ENCODE measurements around the gene SMC3. TPM values are rescaled to one million over a fixed set of nuclear protein-coding genes. Genes with fewer than 3 reads are reported as not detected.
"Not testable (repeated sequence)": the region's sequence is repeated elsewhere in the genome, so short reads cannot be mapped to it uniquely, and the experiment has no call there.

The SMC3 gene
- total RNA-seq, 1 donor from 2014 or later: 94.6 TPM

DNA sequence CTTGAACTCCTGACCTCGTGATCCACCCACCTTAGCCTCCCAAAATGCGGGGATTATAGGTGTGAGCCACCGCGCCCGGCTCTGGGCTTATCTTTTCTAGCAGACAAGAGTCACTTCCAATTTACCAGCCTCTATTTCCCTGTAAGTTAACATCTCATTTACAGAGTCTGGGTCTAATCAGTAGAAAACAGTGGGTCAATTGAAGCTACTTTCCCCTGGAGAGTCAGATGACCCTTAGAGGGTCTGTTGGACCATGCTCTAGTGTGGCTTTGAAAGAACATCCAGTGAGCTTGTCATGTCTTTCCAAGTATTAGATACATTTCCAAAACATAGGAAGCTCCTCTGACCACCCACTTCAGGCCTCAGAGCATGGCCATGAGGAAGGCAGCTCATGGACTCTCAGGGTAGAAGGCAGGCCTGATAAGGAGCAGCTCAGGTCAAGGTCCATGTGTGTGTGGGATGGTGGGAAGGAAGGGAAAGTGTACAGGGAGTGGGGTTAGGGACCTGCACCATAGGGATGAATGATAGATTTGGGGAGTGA is 49.1 kb downstream of the SMC3 start:
- no peaks in the 10 kb centered on the region for H3K36me3 Mint-ChIP-seq (ENCODE audit: insufficient read depth)
- no peaks in the 10 kb centered on the region for H3K9me3 Mint-ChIP-seq (ENCODE audit: low read depth)
- H3K4me3 Mint-ChIP-seq (ENCODE audit: low read depth): no peak overlapping the region
- no peak for DNase-seq (ENCODE audit: low spot score, unreplicated experiment)
- TF ChIP-seq CTCF (IDR thresholded peaks at IDR 0.05; ENCODE audit: unreplicated experiment): no peak
- no peak overlapping the region for H3K27ac Mint-ChIP-seq
- peaks cover 6% of the 10 kb centered on the region for H3K4me1 Mint-ChIP-seq (ENCODE audit: low read depth)
- no peaks in the 10 kb centered on the region for H3K27me3 Mint-ChIP-seq

GRCh38 chr10:110617425-110618229 is 50.1 kb downstream of the SMC3 start:
- Mint-ChIP-seq H3K4me3 (ENCODE audit: low read depth) (no peak overlapping the region), H3K27ac (no peak overlapping the region), H3K9me3 (ENCODE audit: low read depth) (no peaks in the 10 kb centered on the region), H3K4me1 (ENCODE audit: low read depth) (peaks cover 6% of the 10 kb centered on the region), H3K36me3 (ENCODE audit: insufficient read depth) (no peaks in the 10 kb centered on the region), H3K27me3 (no peaks in the 10 kb centered on the region)
- no peak for TF ChIP-seq CTCF (IDR thresholded peaks at IDR 0.05; ENCODE audit: unreplicated experiment)
- no peak for DNase-seq (ENCODE audit: low spot score, unreplicated experiment)

DNA sequence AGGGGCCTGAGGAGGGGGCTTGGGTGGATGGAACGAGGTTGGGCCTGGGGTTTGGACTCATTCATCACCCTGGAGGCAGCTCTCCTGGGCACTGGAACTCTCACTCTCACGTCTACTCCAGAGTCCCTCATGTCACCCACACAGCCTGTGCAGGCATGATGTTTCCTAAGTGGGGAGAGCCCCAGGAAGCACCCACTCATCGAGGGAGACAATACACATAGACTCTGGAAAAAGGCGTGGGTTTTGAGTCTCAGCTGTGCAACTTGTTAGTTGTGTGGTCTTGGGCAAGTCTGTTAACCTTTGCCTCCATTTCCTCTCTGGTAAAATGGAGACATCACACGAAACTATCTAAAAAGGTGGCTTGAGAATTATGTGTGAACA is 50.7 kb downstream of the SMC3 start:
- no peaks in the 10 kb centered on the region for H3K9me3 Mint-ChIP-seq (ENCODE audit: low read depth)
- H3K27ac Mint-ChIP-seq: no peak overlapping the region
- H3K4me3 Mint-ChIP-seq (ENCODE audit: low read depth): no peak overlapping the region
- DNase-seq (ENCODE audit: low spot score, unreplicated experiment): no peak
- peaks cover 6% of the 10 kb centered on the region for H3K4me1 Mint-ChIP-seq (ENCODE audit: low read depth)
- H3K27me3 Mint-ChIP-seq: no peaks in the 10 kb centered on the region
- no peaks in the 10 kb centered on the region for H3K36me3 Mint-ChIP-seq (ENCODE audit: insufficient read depth)
- TF ChIP-seq CTCF (IDR thresholded peaks at IDR 0.05; ENCODE audit: unreplicated experiment): no peak

- Mint-ChIP-seq H3K4me3 (ENCODE audit: low read depth) (no peak overlapping the region), H3K27me3 (no peaks in the 10 kb centered on the region), H3K27ac (no peak overlapping the region), H3K36me3 (ENCODE audit: insufficient read depth) (no peaks in the 10 kb centered on the region), H3K9me3 (ENCODE audit: low read depth) (no peaks in the 10 kb centered on the region), H3K4me1 (ENCODE audit: low read depth) (peaks cover 4% of the 10 kb centered on the region)
- TF ChIP-seq CTCF (IDR thresholded peaks at IDR 0.05; ENCODE audit: unreplicated experiment): no peak
- no peak for DNase-seq (ENCODE audit: low spot score, unreplicated experiment)
These were observed 52.3 kb downstream of the SMC3 start for GRCh38 chr10:110619514-110620397.

DNA sequence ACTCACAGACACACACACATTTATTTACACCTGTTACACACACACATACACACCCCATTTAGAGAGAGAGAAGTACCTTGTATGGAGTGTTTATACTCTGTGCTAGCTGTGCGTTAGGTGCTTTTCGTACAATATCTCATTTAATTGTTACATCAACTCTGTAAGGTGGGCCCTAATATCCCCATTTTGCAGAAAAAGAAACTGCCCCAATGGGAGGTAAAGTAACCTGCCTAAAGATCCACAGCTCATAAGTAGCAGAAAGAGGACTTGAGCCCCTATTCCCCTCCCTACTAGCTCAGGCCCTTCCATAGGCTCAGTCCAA is 52.9 kb downstream of the SMC3 start:
- TF ChIP-seq CTCF (IDR thresholded peaks at IDR 0.05; ENCODE audit: unreplicated experiment): no peak
- H3K36me3 Mint-ChIP-seq (ENCODE audit: insufficient read depth): no peaks in the 10 kb centered on the region

GRCh38 chr10:110623316-110623715 is 55.8 kb downstream of the SMC3 start:
- H3K9me3 Mint-ChIP-seq (ENCODE audit: low read depth); H3K27ac Mint-ChIP-seq; H3K27me3 Mint-ChIP-seq: not testable (repeated sequence)

More for the DNA sequence above, 52.9 kb downstream of the SMC3 start:
- Mint-ChIP-seq H3K27me3 (no peaks in the 10 kb centered on the region), H3K4me3 (ENCODE audit: low read depth) (no peak overlapping the region), H3K4me1 (ENCODE audit: low read depth) (peaks cover 2% of the 10 kb centered on the region), H3K27ac (no peak overlapping the region), H3K9me3 (ENCODE audit: low read depth) (no peaks in the 10 kb centered on the region)
- no peak for DNase-seq (ENCODE audit: low spot score, unreplicated experiment)

More at GRCh38 chr10:110623316-110623715, 55.8 kb downstream of the SMC3 start:
- not testable (repeated sequence) for DNase-seq (ENCODE audit: low spot score, unreplicated experiment); H3K4me3 Mint-ChIP-seq (ENCODE audit: low read depth); H3K36me3 Mint-ChIP-seq (ENCODE audit: insufficient read depth); H3K4me1 Mint-ChIP-seq (ENCODE audit: low read depth)
